Activated T-cell treated with anti-CD3 and anti-CD28 coated beads, Interleukin-2, amount 50 U/mL, for 48 hours (primary cell): Measurements from ENCODE around the gene GBA2.
A peak's percentile ranks its signal among the peaks of the same experiment; 100 is the strongest.

ENCODE experiments used
- DNase-seq, 2 experiments: peaks; one replicate each; pipeline ENCODE4 v3.0.0-alpha.2; 2020

GBA2 gene

GRCh38 chr9:35714123-35714522 lies 34.9 kb downstream of the GBA2 start:
- no peak for DNase-seq

- no peak for DNase-seq
These were observed 35.5 kb downstream of the GBA2 start for GRCh38 chr9:35713578-35713977.

- no peak for DNase-seq
These were observed 36.1 kb downstream of the GBA2 start for GRCh38 chr9:35712762-35713400.

GRCh38 chr9:35711501-35712428 lies 37.3 kb downstream of the GBA2 start:
- no peak for DNase-seq

GRCh38 chr9:35710818-35711500 lies 38.1 kb downstream of the GBA2 start:
- no peak for DNase-seq

- no peak for DNase-seq
These were observed 40.9 kb downstream of the GBA2 start for GRCh38 chr9:35708146-35708545.

GRCh38 chr9:35706951-35707350 lies 42.1 kb downstream of the GBA2 start:
- no peak for DNase-seq

- DNase-seq = no peak
These were observed 43.1 kb downstream of the GBA2 start for GRCh38 chr9:35705836-35706430.

GRCh38 chr9:35705372-35705771 lies 43.7 kb downstream of the GBA2 start:
- no peak for DNase-seq

- DNase-seq = no peak
These were observed 44.9 kb downstream of the GBA2 start for GRCh38 chr9:35703906-35704672.

- DNase-seq = no peak
These were observed 46.3 kb downstream of the GBA2 start for GRCh38 chr9:35702696-35703095.

GRCh38 chr9:35700942-35701341 lies 48.1 kb downstream of the GBA2 start:
- DNase-seq = no peak

GRCh38 chr9:35700031-35700430 lies 49.0 kb downstream of the GBA2 start:
- no peak for DNase-seq

GRCh38 chr9:35698231-35698630 lies 50.8 kb downstream of the GBA2 start:
- no peak for DNase-seq

GRCh38 chr9:35697486-35697885 lies 51.5 kb downstream of the GBA2 start:
- no peak for DNase-seq

- peak; percentile 72 to 74 for DNase-seq
These were observed 52.4 kb downstream of the GBA2 start for GRCh38 chr9:35696520-35697215.

GRCh38 chr9:35695943-35696401 lies 53.1 kb downstream of the GBA2 start:
- no peak for DNase-seq

GRCh38 chr9:35691757-35692301 lies 57.2 kb downstream of the GBA2 start:
- DNase-seq = no peak

GRCh38 chr9:35691334-35691650 lies 57.7 kb downstream of the GBA2 start:
- DNase-seq = no peak

GRCh38 chr9:35690614-35691333 lies 58.3 kb downstream of the GBA2 start:
- peak; percentile 45 to 48 for DNase-seq

- no peak for DNase-seq
These were observed 58.8 kb downstream of the GBA2 start for GRCh38 chr9:35690294-35690613.
